Thyroid gland (tissue), 4 donors: Measurements from ENCODE around the gene ABCA5. TPM values are rescaled to one million over a fixed set of nuclear protein-coding genes. Genes with fewer than 3 reads are reported as not detected.

Experiments
- DNase-seq, 2 donors: peaks; one replicate each; pipeline ENCODE4 v3.0.0-alpha.2; 2019
- H3K27ac ChIP-seq, 3 donors: fragments of 200-600 bp; sonication (generic); 1 replicate in 2 of 3; 2 replicates in 1 of 3; pipeline ENCODE4 v1.5.1; 2016 to 2019; ENCODE audit warnings: mild to moderate bottlenecking in 1 of 3, moderate library complexity in 1 of 3
- H3K27me3 ChIP-seq: fragments of 200-600 bp; sonication (generic); one replicate; pipeline ENCODE4 v1.5.1; 2019
- H3K36me3 ChIP-seq, 2 donors: fragments of 200-600 bp; sonication (generic); one replicate each; pipeline ENCODE4 v1.5.1; 2016 to 2019
- H3K4me1 ChIP-seq, 2 donors: fragments of 200-600 bp; sonication (generic); one replicate each; pipeline ENCODE4 v1.5.1; 2017 to 2019
- H3K4me3 ChIP-seq, 3 donors: fragments of 200-600 bp; sonication (generic); replicated peaks in 1 of 3; 1 replicate in 2 of 3; 2 replicates in 1 of 3; pipeline ENCODE4 v1.5.1; 2016; ENCODE audit warnings: mild to moderate bottlenecking in 1 of 3
- H3K9me3 ChIP-seq: fragments of 200-600 bp; sonication (generic); one replicate; pipeline ENCODE4 v1.5.1; 2017
- CTCF ChIP-seq, 6 experiments: fragments of 200-600 bp in 3 of 6; fragments of 450-650 bp in 3 of 6; sonication (generic) in 3 of 6; IDR thresholded peaks; one replicate each; pipeline ENCODE4 v1.5.1; 2016 to 2019; ENCODE audit warnings: antibody characterized with exemption in 6 of 6, mild to moderate bottlenecking in 2 of 6, inconsistent platforms in 1 of 6, moderate library complexity in 1 of 6
- POLR2A ChIP-seq, 2 donors: fragments of 450-650 bp; IDR thresholded peaks; one replicate each; pipeline ENCODE4 v1.6.1; 2017; ENCODE audit warnings: antibody characterized with exemption in 2 of 2, mild to moderate bottlenecking in 2 of 2, moderate library complexity in 1 of 2
- WGBS, 2 donors: methylation state at CpG; one replicate each; pipeline ENCODE4 v1.1.5; 2017; 5-methylcytosine and 5-hydroxymethylcytosine counted together
- intact Hi-C: fragments of 100-400 bp; cut with DNase I; formaldehyde crosslinking; loops from one replicate; pipeline ENCODE4 v1.15.1; 2023
- total RNA-seq, 4 donors: library from RNA; depleted of rRNA; stranded (reverse); fragments of >200 nt; gene quantifications; one replicate each; pipeline ENCODE4 v1.2.3, GENCODE V29; 2016

Gene ABCA5
- total RNA-seq, 4 donors from 2014 or later, result 39.2 to 69.0 (median 52.3) TPM

- H3K27me3 ChIP-seq, result no peaks in the 10 kb centered on the region
- H3K4me3 ChIP-seq, result no peak overlapping the region
- intact Hi-C loops, result no loop called here
- no peak for DNase-seq
- no peaks in the 10 kb centered on the region for H3K4me1 ChIP-seq
- H3K36me3 ChIP-seq, result no peaks in the 10 kb centered on the region
- 81 to 86% methylated on average over 1 of the region's 1 CpG for WGBS, 2 donors
- no peak overlapping the region for H3K27ac ChIP-seq
- TF ChIP-seq POLR2A (IDR thresholded peaks at IDR 0.05) (no peak), CTCF (IDR thresholded peaks at IDR 0.05) (no peak)
- no peaks in the 10 kb centered on the region for H3K9me3 ChIP-seq
Measured at GRCh38 chr17:69336996-69337395, 10.1 kb upstream of the ABCA5 start.

GRCh38 chr17:69336580-69336979 is 9.6 kb upstream of the ABCA5 start:
- no peak for DNase-seq
- TF ChIP-seq CTCF (IDR thresholded peaks at IDR 0.05) (no peak), POLR2A (IDR thresholded peaks at IDR 0.05) (no peak)
- intact Hi-C loops, result no loop called here

GRCh38 chr17:69335058-69335457 is 8.1 kb upstream of the ABCA5 start:
- H3K27me3 ChIP-seq, result no peaks in the 10 kb centered on the region
- H3K36me3 ChIP-seq, result no peaks in the 10 kb centered on the region
- no peak for DNase-seq
- no peaks in the 10 kb centered on the region for H3K9me3 ChIP-seq
- no peak overlapping the region for H3K4me3 ChIP-seq
- no peaks in the 10 kb centered on the region for H3K4me1 ChIP-seq
- TF ChIP-seq POLR2A (IDR thresholded peaks at IDR 0.05) (no peak), CTCF (IDR thresholded peaks at IDR 0.05) (peak in 5 of 6 experiments; percentile 19 to 77 (median 57))
- intact Hi-C loops, result no loop called here
- H3K27ac ChIP-seq, result no peak overlapping the region
- 13 to 20% methylated on average over 2 of the region's 2 CpGs for WGBS, 2 donors

More at GRCh38 chr17:69336580-69336979, 9.6 kb upstream of the ABCA5 start:
- H3K27ac ChIP-seq, result no peak overlapping the region
- H3K4me1 ChIP-seq, result no peaks in the 10 kb centered on the region
- no peaks in the 10 kb centered on the region for H3K9me3 ChIP-seq
- H3K36me3 ChIP-seq, result no peaks in the 10 kb centered on the region
- no peak overlapping the region for H3K4me3 ChIP-seq
- no peaks in the 10 kb centered on the region for H3K27me3 ChIP-seq

GRCh38 chr17:69333561-69333960 is 6.6 kb upstream of the ABCA5 start:
- Histone ChIP-seq H3K36me3 (no peaks in the 10 kb centered on the region), H3K9me3 (no peaks in the 10 kb centered on the region), H3K4me1 (no peaks in the 10 kb centered on the region), H3K27me3 (no peaks in the 10 kb centered on the region), H3K27ac (no peak overlapping the region), H3K4me3 (no peak overlapping the region)
- no peak for DNase-seq
- intact Hi-C loops, result no loop called here
- no peak for TF ChIP-seq POLR2A (IDR thresholded peaks at IDR 0.05)
- TF ChIP-seq CTCF (IDR thresholded peaks at IDR 0.05), result no peak

GRCh38 chr17:69331756-69332155 is 4.8 kb upstream of the ABCA5 start:
- WGBS, 2 donors, result 79 to 81% methylated on average over 2 of the region's 2 CpGs
- no peak for TF ChIP-seq CTCF (IDR thresholded peaks at IDR 0.05)
- no peak for TF ChIP-seq POLR2A (IDR thresholded peaks at IDR 0.05)
- H3K4me1 ChIP-seq, result no peaks in the 10 kb centered on the region
- H3K36me3 ChIP-seq, result no peaks in the 10 kb centered on the region
- H3K27me3 ChIP-seq, result no peaks in the 10 kb centered on the region
- no peak overlapping the region for H3K27ac ChIP-seq
- intact Hi-C loops, result no loop called here
- no peaks in the 10 kb centered on the region for H3K9me3 ChIP-seq
- H3K4me3 ChIP-seq, result no peak overlapping the region
- DNase-seq, result no peak
